GM18507 (cell line): ENCODE measurements around the gene GGACT.
A peak's percentile ranks its signal among the peaks of the same experiment; 100 is the strongest.
"Not testable (repeated sequence)": the region's sequence is repeated elsewhere in the genome, so short reads cannot be mapped to it uniquely, and the experiment has no call there.

Source experiments
- DNase-seq: peaks from one replicate; pipeline ENCODE4 v3.0.0; 2011; ENCODE audit warnings: low read depth; ENCODE audit not compliant: insufficient read length; ENCODE audit errors: extremely low spot score
- FAIRE-seq: peaks from 2 replicates; lab custom pipeline; 2011; peaks lifted over from hg19 to GRCh38; lab: Jason Lieb, UNC

The GGACT gene

GRCh38 chr13:100602493-100603111, 14.0 kb upstream of the GGACT start:
- FAIRE-seq, result no peak

GRCh38 chr13:100601716-100602115, 13.1 kb upstream of the GGACT start:
- FAIRE-seq (no peak), DNase-seq (no peak)

More at GRCh38 chr13:100602493-100603111, 14.0 kb upstream of the GGACT start:
- DNase-seq, result no peak

- peak; percentile 9 for FAIRE-seq
- no peak for DNase-seq
Measured at GRCh38 chr13:100600915-100601314, 12.3 kb upstream of the GGACT start.

- FAIRE-seq (no peak), DNase-seq (no peak)
Measured at GRCh38 chr13:100600461-100600860, 11.9 kb upstream of the GGACT start.

GRCh38 chr13:100597253-100597652, 8.7 kb upstream of the GGACT start:
- no peak for FAIRE-seq
- DNase-seq, result no peak

- no peak for FAIRE-seq
- DNase-seq, result no peak
Measured at GRCh38 chr13:100596516-100596915, 7.9 kb upstream of the GGACT start.

- FAIRE-seq, result no peak
Measured at GRCh38 chr13:100594731-100595130, 6.1 kb upstream of the GGACT start.

GRCh38 chr13:100594255-100594654, 5.7 kb upstream of the GGACT start:
- FAIRE-seq (no peak), DNase-seq (no peak)

More at GRCh38 chr13:100594731-100595130, 6.1 kb upstream of the GGACT start:
- DNase-seq, result no peak

- FAIRE-seq (no peak), DNase-seq (no peak)
Measured at GRCh38 chr13:100589178-100589725, 663 bp upstream of the GGACT start.

GRCh38 chr13:100584896-100585295, 3.7 kb downstream of the GGACT start:
- no peak for FAIRE-seq
- DNase-seq, result no peak

- DNase-seq (no peak), FAIRE-seq (no peak)
Measured at GRCh38 chr13:100581504-100581903, 7.1 kb downstream of the GGACT start.

- DNase-seq (no peak), FAIRE-seq (no peak)
Measured at GRCh38 chr13:100581030-100581429, 7.6 kb downstream of the GGACT start.

- FAIRE-seq (no peak), DNase-seq (no peak)
Measured at GRCh38 chr13:100580045-100580444, 8.5 kb downstream of the GGACT start.

- not testable (repeated sequence) for DNase-seq, FAIRE-seq
Measured at GRCh38 chr13:100577239-100577638, 11.3 kb downstream of the GGACT start.

GRCh38 chr13:100573121-100573520, 15.5 kb downstream of the GGACT start:
- FAIRE-seq (peak; percentile 67), DNase-seq (peak; percentile 17)

- no peak for FAIRE-seq
Measured at GRCh38 chr13:100566543-100566942, 22.0 kb downstream of the GGACT start.

GRCh38 chr13:100565286-100565685, 23.3 kb downstream of the GGACT start:
- FAIRE-seq (no peak), DNase-seq (no peak)

More at GRCh38 chr13:100566543-100566942, 22.0 kb downstream of the GGACT start:
- DNase-seq, result no peak

- DNase-seq (no peak), FAIRE-seq (no peak)
Measured at GRCh38 chr13:100564444-100565223, 24.0 kb downstream of the GGACT start.

GRCh38 chr13:100563779-100564178, 24.8 kb downstream of the GGACT start:
- FAIRE-seq, result no peak
- DNase-seq, result no peak

GRCh38 chr13:100561599-100562204, 26.9 kb downstream of the GGACT start:
- FAIRE-seq (no peak), DNase-seq (no peak)
